ENCODE results near the gene ILDR1. TPM values are rescaled to one million over a fixed set of nuclear protein-coding genes. Genes with fewer than 3 reads are reported as not detected.

Gene ILDR1
- total RNA-seq, 4 donors from 2014 or later, result 4.3 to 12.0 (median 8.7) TPM

- WGBS, 2 donors, result 78 to 82% methylated on average over 1 of the region's 1 CpG
- H3K9me3 ChIP-seq, result no peaks in the 10 kb centered on the region
- H3K4me1 ChIP-seq, result peaks cover 0 to 7% of the 10 kb centered on the region in 2 donors
- no peak for DNase-seq
- H3K27me3 ChIP-seq, result no peaks in the 10 kb centered on the region
- intact Hi-C loops (cut with DNase I), result no loop called here
- TF ChIP-seq CTCF (IDR thresholded peaks at IDR 0.05), result no peak
- TF ChIP-seq POLR2A (IDR thresholded peaks at IDR 0.05), result no peak
- no peak overlapping the region for H3K4me3 ChIP-seq (replicated peaks in 1 of 3)
- no peaks in the 10 kb centered on the region for H3K36me3 ChIP-seq
- no peak overlapping the region for H3K27ac ChIP-seq
Measured at GRCh38 chr3:121999931-122000330, 22.1 kb downstream of the ILDR1 start.

- Histone ChIP-seq H3K36me3 (no peaks in the 10 kb centered on the region), H3K27me3 (no peaks in the 10 kb centered on the region), H3K27ac (no peak overlapping the region), H3K4me3 (replicated peaks in 1 of 3) (no peak overlapping the region), H3K9me3 (no peaks in the 10 kb centered on the region), H3K4me1 (peaks cover 0 to 11% of the 10 kb centered on the region in 2 donors)
- TF ChIP-seq CTCF (IDR thresholded peaks at IDR 0.05) (no peak), POLR2A (IDR thresholded peaks at IDR 0.05) (no peak)
- intact Hi-C loops (cut with DNase I), result no loop called here
- 74 to 80% methylated on average over 6 of the region's 6 CpGs for WGBS, 2 donors
- DNase-seq, result no peak
Measured at GRCh38 chr3:121998611-121999473, 23.2 kb downstream of the ILDR1 start.

GRCh38 chr3:121998030-121998580 lies 23.9 kb downstream of the ILDR1 start:
- WGBS, 2 donors, result 73 to 84% methylated on average over 4 of the region's 4 CpGs
- DNase-seq, result no peak
- Histone ChIP-seq H3K4me1 (peaks cover 0 to 11% of the 10 kb centered on the region in 2 donors), H3K27me3 (no peaks in the 10 kb centered on the region), H3K36me3 (peaks cover 0 to 6% of the 10 kb centered on the region in 2 donors), H3K9me3 (no peaks in the 10 kb centered on the region), H3K27ac (no peak overlapping the region), H3K4me3 (replicated peaks in 1 of 3) (no peak overlapping the region)
- intact Hi-C loops (cut with DNase I), result no loop called here
- TF ChIP-seq POLR2A (IDR thresholded peaks at IDR 0.05) (no peak), CTCF (IDR thresholded peaks at IDR 0.05) (no peak)

GRCh38 chr3:121997372-121997771 lies 24.7 kb downstream of the ILDR1 start:
- Histone ChIP-seq H3K27ac (peak overlapping the region in 1 of 3 donors; percentile 14), H3K36me3 (peaks cover 0 to 7% of the 10 kb centered on the region in 2 donors), H3K27me3 (no peaks in the 10 kb centered on the region), H3K4me3 (replicated peaks in 1 of 3) (no peak overlapping the region), H3K9me3 (no peaks in the 10 kb centered on the region), H3K4me1 (peaks cover 0 to 11% of the 10 kb centered on the region in 2 donors)
- WGBS, 2 donors, result 79 to 94% methylated on average over 2 of the region's 2 CpGs
- DNase-seq, result no peak
- TF ChIP-seq CTCF (IDR thresholded peaks at IDR 0.05) (no peak), POLR2A (IDR thresholded peaks at IDR 0.05) (no peak)
- intact Hi-C loops (cut with DNase I), result no loop called here

GRCh38 chr3:121996441-121996840 lies 25.6 kb downstream of the ILDR1 start:
- 80 to 95% methylated on average over 2 of the region's 2 CpGs for WGBS, 2 donors
- Histone ChIP-seq H3K36me3 (peaks cover 0 to 7% of the 10 kb centered on the region in 2 donors), H3K27me3 (no peaks in the 10 kb centered on the region), H3K4me3 (replicated peaks in 1 of 3) (no peak overlapping the region), H3K4me1 (peaks cover 0 to 11% of the 10 kb centered on the region in 2 donors), H3K9me3 (no peaks in the 10 kb centered on the region), H3K27ac (peak overlapping the region in 1 of 3 donors; percentile 71)
- no peak for TF ChIP-seq CTCF (IDR thresholded peaks at IDR 0.05)
- no peak for DNase-seq
- intact Hi-C loops (cut with DNase I), result no loop called here

All from thyroid gland (tissue), 4 donors.